Activated naive CD8-positive, alpha-beta T cell treated with anti-CD3 and anti-CD28 coated beads for 36 hours (primary cell): ENCODE data around the gene CCDC167. TPM values are rescaled to one million over a fixed set of nuclear protein-coding genes. Genes with fewer than 3 reads are reported as not detected.

ENCODE experiments used
- DNase-seq: peaks from one replicate; pipeline ENCODE4 v3.0.0; 2021
- H3K27ac Mint-ChIP-seq: one replicate; pipeline ENCODE4 v1.8.0; 2022; ENCODE audit warnings: mild to moderate bottlenecking, moderate library complexity, mixed read lengths
- H3K27me3 Mint-ChIP-seq: one replicate; pipeline ENCODE4 v1.8.0; 2022; ENCODE audit warnings: mild to moderate bottlenecking, mixed read lengths
- H3K36me3 Mint-ChIP-seq: one replicate; pipeline ENCODE4 v1.8.0; 2021; ENCODE audit warnings: mild to moderate bottlenecking, mixed read lengths
- H3K4me1 Mint-ChIP-seq: one replicate; pipeline ENCODE4 v1.8.0; 2021; ENCODE audit warnings: mixed read lengths
- H3K4me3 Mint-ChIP-seq: one replicate; pipeline ENCODE4 v1.8.0; 2022; ENCODE audit warnings: mild to moderate bottlenecking, moderate library complexity, mixed read lengths
- H3K9me3 Mint-ChIP-seq: one replicate; pipeline ENCODE4 v1.8.0; 2022; ENCODE audit warnings: mixed read lengths
- total RNA-seq, 2 experiments: library from RNA; stranded (reverse); gene quantifications; one replicate each; pipeline ENCODE4 v1.2.3, GENCODE V29; 2021

The CCDC167 gene
- total RNA-seq, 2 experiments from 2014 or later = 50.0 to 51.0 TPM

DNA sequence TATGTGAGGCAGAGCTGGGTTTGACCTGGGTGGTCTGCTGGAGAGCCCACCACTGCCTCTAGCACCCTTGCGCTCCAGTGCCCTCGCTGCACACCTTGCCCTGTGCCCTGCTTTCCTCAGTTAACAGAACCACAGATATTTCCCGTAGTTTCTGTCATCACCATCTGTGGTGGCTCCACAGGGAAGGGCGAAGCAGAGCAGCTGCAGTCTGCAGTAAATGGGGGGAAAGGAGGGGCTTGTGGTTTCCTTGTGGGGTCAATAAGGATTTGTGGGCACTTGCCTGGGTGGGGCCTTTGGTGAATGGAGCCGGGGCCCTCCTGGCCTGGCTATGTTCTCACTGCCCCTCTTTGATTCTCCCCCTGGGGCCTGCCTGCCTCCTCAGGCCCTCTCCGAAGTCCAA is 21.2 kb upstream of the CCDC167 start:
- peaks cover 11% of the 10 kb centered on the region for H3K36me3 Mint-ChIP-seq
- H3K27me3 Mint-ChIP-seq = no peaks in the 10 kb centered on the region
- DNase-seq = no peak
- H3K4me1 Mint-ChIP-seq = peaks cover 54% of the 10 kb centered on the region
- H3K4me3 Mint-ChIP-seq = no peak overlapping the region
- H3K9me3 Mint-ChIP-seq = no peaks in the 10 kb centered on the region
- H3K27ac Mint-ChIP-seq = no peak overlapping the region

DNA sequence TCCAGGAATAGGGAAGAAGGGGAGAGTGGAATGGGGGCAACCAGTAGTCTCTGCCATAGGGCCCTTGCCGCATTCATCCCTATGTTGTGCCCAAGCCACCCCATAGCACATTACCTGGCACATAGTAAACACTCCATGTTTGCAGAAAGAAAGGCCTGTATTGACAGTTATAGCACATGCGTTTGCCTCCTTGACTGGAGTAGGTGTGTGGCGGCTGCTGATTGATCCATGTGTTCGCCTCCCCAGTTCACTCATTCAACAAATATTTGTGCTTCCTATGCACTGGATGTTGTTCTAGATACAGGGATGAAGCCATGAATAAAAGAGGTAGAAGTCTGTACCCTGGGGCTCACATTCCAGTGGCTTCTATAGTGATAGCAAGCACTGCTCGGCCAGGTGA is 19.8 kb upstream of the CCDC167 start:
- Mint-ChIP-seq H3K4me3 (no peak overlapping the region), H3K27ac (no peak overlapping the region)
- no peak for DNase-seq

DNA sequence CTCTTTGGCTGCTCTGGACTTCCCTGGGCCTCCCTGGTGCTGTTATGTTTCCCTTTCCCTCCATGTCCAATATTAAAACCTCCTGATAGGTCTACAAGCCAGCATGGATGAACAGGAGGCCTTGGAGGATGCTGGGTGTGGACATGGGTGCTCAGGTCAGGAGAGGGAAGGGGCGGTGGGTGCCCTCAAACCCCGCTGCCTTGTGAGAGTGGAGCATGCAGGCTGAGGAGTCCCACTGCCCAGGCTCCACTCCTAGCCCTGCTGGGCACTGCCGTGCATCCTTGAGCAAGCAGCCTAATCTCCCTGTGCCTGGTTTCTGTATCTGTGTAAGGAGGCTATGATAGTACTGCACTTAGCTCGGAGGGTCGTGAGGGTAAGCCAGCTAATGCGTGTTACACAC is 18.4 kb upstream of the CCDC167 start:
- no peak for DNase-seq
- Mint-ChIP-seq H3K4me3 (peak overlapping the region; percentile 86), H3K36me3 (peaks cover 11% of the 10 kb centered on the region), H3K27me3 (no peaks in the 10 kb centered on the region), H3K4me1 (peaks cover 79% of the 10 kb centered on the region), H3K27ac (peak overlapping the region; percentile 100), H3K9me3 (no peaks in the 10 kb centered on the region)

More for the DNA sequence above, 19.8 kb upstream of the CCDC167 start:
- H3K4me1 Mint-ChIP-seq = peaks cover 67% of the 10 kb centered on the region
- H3K36me3 Mint-ChIP-seq = peaks cover 11% of the 10 kb centered on the region
- no peaks in the 10 kb centered on the region for H3K9me3 Mint-ChIP-seq
- H3K27me3 Mint-ChIP-seq = no peaks in the 10 kb centered on the region

DNA sequence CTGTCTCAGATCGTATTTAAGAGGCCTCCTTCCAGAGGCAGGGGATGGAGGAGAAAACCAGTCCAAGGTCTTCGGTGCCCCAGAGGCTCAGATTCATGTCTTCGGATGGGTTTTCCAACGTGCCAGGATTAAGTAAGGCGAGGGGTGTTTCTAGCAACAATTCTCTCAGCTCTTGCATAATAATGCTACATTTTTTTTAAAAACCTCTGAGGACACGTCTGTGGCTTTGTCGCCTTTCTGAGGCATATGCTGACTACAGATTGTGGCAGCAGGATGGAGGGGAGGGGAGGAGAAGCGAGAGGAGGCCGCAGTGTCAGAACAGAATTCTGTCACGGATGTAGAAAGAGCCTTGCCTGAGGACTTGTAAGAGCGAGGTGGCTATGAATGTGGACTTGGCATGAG is 17.7 kb upstream of the CCDC167 start:
- Mint-ChIP-seq H3K4me1 (peaks cover 81% of the 10 kb centered on the region), H3K9me3 (no peaks in the 10 kb centered on the region), H3K27ac (peak overlapping the region; percentile 100), H3K4me3 (peak overlapping the region; percentile 86), H3K36me3 (peaks cover 11% of the 10 kb centered on the region), H3K27me3 (no peaks in the 10 kb centered on the region)
- DNase-seq = peak; percentile 71

DNA sequence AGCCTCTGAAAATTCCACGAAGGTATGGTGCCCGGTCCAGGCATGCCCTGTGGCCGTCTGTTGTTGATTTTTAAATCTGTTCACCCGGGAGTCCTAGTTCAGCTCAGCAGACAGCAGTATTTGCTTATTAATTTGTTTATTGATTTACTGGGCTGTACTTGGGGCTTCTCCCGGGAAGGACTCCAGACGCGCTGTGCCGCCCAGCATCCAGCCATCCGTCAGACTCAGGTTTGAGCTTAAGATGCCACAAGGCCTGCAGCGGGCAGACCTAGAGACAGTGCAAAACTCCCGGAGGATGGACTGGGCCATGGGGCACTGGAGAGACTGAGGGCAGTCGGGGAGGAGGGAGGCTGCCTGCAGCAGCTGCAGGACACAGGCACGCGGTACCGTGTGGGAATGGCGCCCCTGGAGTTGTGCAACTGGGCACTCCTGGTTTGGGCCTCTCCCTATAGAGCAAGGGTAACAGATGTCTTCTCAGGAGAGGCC is 17.3 kb upstream of the CCDC167 start:
- H3K4me1 Mint-ChIP-seq = peaks cover 77% of the 10 kb centered on the region
- H3K36me3 Mint-ChIP-seq = peaks cover 11% of the 10 kb centered on the region
- H3K27ac Mint-ChIP-seq = peak overlapping the region; percentile 100
- DNase-seq = peak; percentile 41
- peak overlapping the region; percentile 86 for H3K4me3 Mint-ChIP-seq
- H3K9me3 Mint-ChIP-seq = no peaks in the 10 kb centered on the region
- no peaks in the 10 kb centered on the region for H3K27me3 Mint-ChIP-seq

DNA sequence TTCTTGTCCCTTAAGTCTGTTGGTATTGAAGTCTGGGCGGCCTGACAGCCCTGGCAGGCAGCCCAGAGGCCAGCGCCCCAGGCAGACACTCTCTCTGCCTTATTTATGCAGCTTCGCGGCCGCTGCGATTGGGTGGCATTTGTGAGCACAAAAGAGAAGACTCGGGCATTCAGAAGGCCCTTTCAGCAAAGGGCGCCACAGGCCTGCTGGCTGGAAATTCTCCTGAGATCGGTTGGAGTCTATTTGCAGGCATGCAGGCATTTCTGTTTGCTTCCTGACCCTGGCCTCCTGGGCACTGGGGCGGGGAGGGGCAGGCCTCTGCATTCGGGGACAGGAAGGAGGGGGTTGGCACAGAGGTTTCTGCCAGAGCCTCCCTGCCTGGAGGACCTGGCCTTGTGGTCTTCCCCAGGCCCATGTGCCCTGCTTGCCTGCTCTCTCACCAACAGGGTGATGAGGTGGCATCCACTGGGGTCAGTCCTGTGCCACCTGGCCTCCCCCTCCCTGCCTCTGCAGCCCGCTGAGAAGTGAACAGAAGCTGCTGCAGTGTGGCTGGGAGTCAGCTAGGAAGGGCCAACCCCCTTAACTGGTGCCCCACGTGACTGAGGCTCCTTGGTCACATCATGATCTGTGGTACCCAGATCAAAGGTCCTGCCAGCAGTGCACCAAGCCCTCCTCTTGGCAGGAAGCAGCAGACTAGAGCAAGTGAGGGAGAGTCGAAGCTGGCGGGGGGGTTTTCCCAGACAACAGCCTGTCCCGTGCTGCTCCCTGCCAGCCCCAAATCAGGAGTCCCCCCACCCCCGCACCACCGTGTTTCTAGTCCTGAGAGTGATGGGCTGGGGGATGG is 16.6 kb upstream of the CCDC167 start:
- H3K36me3 Mint-ChIP-seq = peaks cover 11% of the 10 kb centered on the region
- H3K27ac Mint-ChIP-seq = peak overlapping the region; percentile 100

DNA sequence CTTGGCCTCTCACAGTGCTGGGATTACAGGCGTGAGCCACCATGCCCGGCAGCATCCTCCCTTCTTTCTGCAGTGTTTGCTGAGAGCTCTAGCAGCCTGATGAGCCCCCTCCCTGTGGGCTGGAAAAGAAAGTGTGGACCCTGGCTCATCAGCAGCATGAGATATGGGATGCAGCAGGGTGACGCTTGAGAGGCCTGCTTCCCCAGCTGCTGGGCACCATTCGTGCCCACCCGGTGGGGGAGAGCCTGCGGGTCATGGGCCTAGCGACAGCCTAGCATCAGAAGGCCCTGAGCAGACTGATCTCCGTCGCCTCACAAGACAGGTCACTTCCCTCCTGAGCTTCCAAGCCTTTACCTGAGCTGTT is 16.0 kb upstream of the CCDC167 start:
- H3K4me1 Mint-ChIP-seq = peaks cover 73% of the 10 kb centered on the region
- peaks cover 11% of the 10 kb centered on the region for H3K36me3 Mint-ChIP-seq
- no peaks in the 10 kb centered on the region for H3K9me3 Mint-ChIP-seq
- H3K4me3 Mint-ChIP-seq = peak overlapping the region; percentile 86
- DNase-seq = no peak
- H3K27me3 Mint-ChIP-seq = no peaks in the 10 kb centered on the region
- peak overlapping the region; percentile 100 for H3K27ac Mint-ChIP-seq

More for the DNA sequence above, 16.6 kb upstream of the CCDC167 start:
- Mint-ChIP-seq H3K9me3 (no peaks in the 10 kb centered on the region), H3K4me1 (peaks cover 73% of the 10 kb centered on the region), H3K27me3 (no peaks in the 10 kb centered on the region), H3K4me3 (peak overlapping the region; percentile 86)
- peak; percentile 91 for DNase-seq

DNA sequence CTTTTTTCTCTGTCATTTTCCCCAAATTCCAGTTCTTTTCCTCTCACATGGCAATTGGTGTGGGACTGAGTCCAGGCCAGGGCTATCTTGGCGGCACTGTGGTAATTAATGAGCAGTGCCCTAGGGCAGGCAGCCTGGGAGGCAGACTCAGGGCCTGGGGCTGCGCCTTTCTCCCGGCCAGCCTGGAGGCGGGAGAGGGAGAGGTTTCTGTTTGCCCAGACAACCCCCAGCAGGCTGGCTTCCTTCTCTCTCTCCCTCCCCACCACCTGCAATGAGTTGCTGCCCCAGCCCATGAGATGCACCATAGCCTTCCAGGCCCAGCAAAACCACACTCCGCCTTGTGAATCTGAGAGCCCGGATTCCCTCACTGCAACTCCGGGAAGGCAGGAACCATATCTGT is 15.1 kb upstream of the CCDC167 start:
- no peak for DNase-seq
- Mint-ChIP-seq H3K27me3 (no peaks in the 10 kb centered on the region), H3K9me3 (no peaks in the 10 kb centered on the region), H3K36me3 (peaks cover 10% of the 10 kb centered on the region), H3K27ac (peak overlapping the region; percentile 100), H3K4me3 (peak overlapping the region; percentile 86), H3K4me1 (peaks cover 70% of the 10 kb centered on the region)

DNA sequence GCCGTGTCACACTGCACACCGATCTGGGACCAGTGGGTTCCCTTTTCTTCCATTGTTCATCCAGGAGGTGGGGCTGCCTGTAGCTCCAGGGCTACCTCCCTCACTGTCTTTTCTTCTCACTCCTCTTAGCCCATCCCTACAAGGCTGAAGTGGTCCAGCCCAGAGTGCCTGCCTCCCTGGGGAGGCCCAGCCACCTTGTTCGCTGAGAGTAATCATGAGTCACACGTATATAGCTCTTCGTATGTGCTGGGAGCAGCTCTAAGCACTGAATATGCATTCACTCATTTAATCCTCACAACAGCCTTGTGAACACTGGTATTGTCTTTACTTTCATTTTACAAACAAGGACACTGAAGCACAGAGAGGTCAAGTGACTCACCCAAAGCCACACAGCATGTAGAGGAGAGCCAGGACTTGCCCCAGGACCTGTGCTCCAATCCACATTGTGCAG is 14.7 kb upstream of the CCDC167 start:
- Mint-ChIP-seq H3K27ac (peak overlapping the region; percentile 100), H3K9me3 (peaks cover 1% of the 10 kb centered on the region), H3K4me1 (peaks cover 72% of the 10 kb centered on the region), H3K4me3 (peak overlapping the region; percentile 86), H3K27me3 (no peaks in the 10 kb centered on the region), H3K36me3 (peaks cover 8% of the 10 kb centered on the region)
- DNase-seq = peak; percentile 61

DNA sequence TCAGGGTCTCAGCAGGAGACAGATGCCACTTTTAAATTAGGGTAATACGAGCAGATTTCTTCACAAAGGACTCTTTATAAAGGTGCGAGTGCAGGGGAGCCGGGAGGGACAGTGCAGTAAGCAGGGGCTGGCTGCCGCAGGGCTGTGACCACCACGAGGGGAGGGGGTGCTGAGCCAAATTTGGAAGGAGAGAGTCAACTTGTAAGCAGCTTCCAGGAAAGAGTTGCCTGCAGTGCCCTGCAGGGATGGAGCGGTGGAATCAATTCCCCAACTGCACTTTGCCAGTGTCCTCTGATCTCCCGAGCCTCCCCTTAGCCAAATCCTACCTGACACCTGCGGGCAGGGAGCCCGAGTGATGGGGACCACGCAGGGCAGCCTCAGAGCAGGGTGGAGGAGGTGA is 13.9 kb upstream of the CCDC167 start:
- H3K4me1 Mint-ChIP-seq = peaks cover 68% of the 10 kb centered on the region
- no peak overlapping the region for H3K4me3 Mint-ChIP-seq
- no peaks in the 10 kb centered on the region for H3K36me3 Mint-ChIP-seq
- H3K27ac Mint-ChIP-seq = peak overlapping the region; percentile 65
- H3K27me3 Mint-ChIP-seq = no peaks in the 10 kb centered on the region
- DNase-seq = no peak
- peaks cover 1% of the 10 kb centered on the region for H3K9me3 Mint-ChIP-seq

DNA sequence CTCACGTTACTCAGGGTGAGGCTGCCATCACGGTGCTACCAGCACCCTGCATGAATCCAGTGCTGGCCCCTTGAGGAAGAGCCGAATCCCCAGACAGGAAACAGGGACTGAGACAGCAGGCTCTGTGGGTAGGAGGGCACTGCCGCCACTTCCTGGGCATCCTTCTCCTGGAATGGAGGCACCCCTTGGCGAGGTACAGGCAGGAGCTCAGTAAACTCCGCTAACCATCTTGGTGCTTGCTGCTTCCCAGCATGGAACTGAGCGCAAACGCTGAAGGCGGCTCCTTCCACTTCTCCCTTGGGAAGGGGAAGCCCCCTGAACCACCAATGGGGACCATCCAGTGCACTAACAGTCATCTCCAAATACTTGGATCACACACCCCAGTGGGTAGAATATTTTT is 13.5 kb upstream of the CCDC167 start:
- H3K4me1 Mint-ChIP-seq = peaks cover 68% of the 10 kb centered on the region
- peaks cover 1% of the 10 kb centered on the region for H3K9me3 Mint-ChIP-seq
- no peaks in the 10 kb centered on the region for H3K36me3 Mint-ChIP-seq
- H3K27ac Mint-ChIP-seq = peak overlapping the region; percentile 65
- H3K4me3 Mint-ChIP-seq = no peak overlapping the region
- DNase-seq = no peak
- H3K27me3 Mint-ChIP-seq = no peaks in the 10 kb centered on the region

DNA sequence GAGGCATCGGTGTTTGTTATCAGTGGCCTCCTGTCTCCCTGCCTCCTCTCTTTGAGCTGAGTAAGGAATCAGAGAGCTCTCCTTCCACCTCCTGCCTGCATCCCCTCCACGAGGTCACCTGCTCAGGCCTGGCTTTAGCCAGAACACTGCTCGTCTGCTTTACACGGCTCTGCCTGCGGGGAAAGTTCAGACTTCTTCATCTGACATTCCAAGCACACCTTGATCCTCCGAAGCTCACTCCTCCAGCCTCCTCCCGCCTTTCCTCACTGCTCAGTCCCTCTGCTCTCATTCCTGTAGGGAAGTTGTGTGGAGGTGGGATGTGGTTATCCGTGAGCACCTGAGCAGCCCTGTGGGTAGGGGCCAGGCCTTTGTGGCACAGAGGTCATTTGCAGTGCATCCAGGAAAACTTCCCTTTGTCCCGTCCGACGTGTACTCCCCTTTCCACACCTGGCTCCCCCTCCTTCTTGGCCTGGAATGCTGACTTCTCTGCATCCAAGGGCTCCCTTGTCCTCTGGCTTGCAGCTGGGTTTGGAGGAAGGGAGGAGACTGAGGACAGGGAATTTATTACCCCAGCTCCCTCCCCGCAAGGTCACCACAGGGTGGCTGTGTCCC is 12.8 kb upstream of the CCDC167 start:
- Mint-ChIP-seq H3K36me3 (no peaks in the 10 kb centered on the region), H3K4me1 (peaks cover 64% of the 10 kb centered on the region)

DNA sequence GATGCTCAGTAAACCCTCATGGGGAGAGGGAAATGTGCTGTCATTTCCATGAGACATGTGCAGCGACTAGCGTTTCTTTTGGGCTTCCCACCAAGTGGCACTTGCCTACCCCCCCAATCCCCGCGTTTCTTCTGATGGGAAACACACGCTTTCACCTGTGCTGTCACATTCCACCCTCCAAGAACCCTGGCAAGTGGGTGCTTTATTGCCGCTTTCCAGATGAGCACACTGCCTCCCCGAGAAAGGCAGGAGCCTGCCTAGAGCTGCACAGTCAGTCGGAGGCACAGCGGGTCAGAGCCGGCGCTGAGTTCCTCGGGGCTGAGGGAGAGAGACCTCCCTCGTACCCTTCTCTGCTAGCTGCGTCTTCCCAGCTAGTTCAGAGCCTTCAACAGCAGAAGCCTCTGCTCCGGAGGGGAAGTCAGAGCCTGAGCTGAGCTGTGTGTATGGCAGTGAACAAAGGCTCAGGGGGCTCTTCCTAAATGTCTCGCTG is 12.3 kb upstream of the CCDC167 start:
- H3K4me1 Mint-ChIP-seq = peaks cover 63% of the 10 kb centered on the region
- H3K27ac Mint-ChIP-seq = no peak overlapping the region
- H3K4me3 Mint-ChIP-seq = no peak overlapping the region
- DNase-seq = no peak
- no peaks in the 10 kb centered on the region for H3K27me3 Mint-ChIP-seq
- H3K36me3 Mint-ChIP-seq = no peaks in the 10 kb centered on the region
- H3K9me3 Mint-ChIP-seq = peaks cover 1% of the 10 kb centered on the region

More for the DNA sequence above, 12.8 kb upstream of the CCDC167 start:
- Mint-ChIP-seq H3K4me3 (no peak overlapping the region), H3K9me3 (peaks cover 1% of the 10 kb centered on the region), H3K27me3 (no peaks in the 10 kb centered on the region), H3K27ac (no peak overlapping the region)
- DNase-seq = no peak

DNA sequence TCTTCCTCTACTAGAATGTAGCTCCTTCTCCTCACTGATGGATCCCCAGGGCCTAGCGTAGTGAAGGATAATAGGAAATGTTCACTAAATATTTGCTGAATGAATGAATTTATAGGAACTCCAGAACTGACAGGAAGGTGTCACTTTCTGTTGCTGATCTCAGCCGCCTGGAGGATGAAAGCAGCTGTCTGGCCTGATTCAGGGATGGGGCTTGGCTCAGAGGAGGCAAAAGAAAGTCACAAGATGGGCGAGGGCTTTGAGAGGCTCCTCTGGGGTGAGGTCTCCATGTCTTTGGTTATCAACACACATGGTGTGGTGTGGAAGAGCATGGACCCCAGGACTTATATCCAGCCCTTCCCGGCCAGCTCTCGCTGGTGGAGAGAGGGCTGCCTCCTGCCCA is 11.5 kb upstream of the CCDC167 start:
- no peak for DNase-seq
- peaks cover 1% of the 10 kb centered on the region for H3K9me3 Mint-ChIP-seq
- no peaks in the 10 kb centered on the region for H3K27me3 Mint-ChIP-seq
- H3K4me1 Mint-ChIP-seq = peaks cover 60% of the 10 kb centered on the region
- no peak overlapping the region for H3K4me3 Mint-ChIP-seq
- H3K36me3 Mint-ChIP-seq = no peaks in the 10 kb centered on the region
- H3K27ac Mint-ChIP-seq = no peak overlapping the region

DNA sequence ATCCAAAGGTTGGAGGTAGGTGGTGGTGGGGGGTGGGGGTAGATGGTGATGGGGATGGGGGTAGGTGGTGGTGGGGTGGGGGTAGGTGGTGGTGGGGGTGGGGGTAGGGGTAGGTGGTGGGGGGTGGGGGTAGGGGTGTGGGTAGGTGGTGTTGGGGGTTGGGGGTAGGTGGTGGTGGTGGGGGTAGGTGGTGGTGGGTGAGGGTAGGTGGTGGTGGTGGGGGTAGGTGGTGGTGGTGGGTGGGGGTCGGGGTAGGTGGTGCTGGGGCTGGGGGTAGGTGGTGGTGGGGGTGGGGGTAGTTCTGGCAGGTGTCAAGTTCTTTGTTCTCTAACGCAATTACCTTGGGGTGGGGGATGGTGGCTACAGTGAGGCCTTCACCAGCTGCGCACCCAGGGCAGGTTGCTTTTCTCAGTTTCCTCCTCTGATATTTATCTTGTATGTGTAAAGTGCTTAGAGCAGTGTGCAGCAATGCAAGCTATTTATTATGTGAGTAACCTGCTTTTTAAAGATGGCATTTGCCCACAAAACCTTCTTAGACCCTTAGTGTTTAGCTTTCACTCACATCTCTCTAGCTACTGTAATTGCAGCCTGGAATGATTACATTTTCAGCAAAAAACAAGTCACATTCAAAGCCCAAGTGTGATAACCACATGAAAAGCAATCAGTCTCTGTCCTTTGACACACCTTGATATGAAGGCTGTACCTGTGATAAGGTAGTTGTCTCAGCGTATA is 8.2 kb upstream of the CCDC167 start:
- Mint-ChIP-seq H3K9me3 (peaks cover 1% of the 10 kb centered on the region), H3K4me1 (peaks cover 61% of the 10 kb centered on the region), H3K4me3 (no peak overlapping the region), H3K27me3 (no peaks in the 10 kb centered on the region), H3K27ac (peak overlapping the region; percentile 19), H3K36me3 (no peaks in the 10 kb centered on the region)
- no peak for DNase-seq
